PC-9 (cell line): ENCODE results near the gene ZNF891. TPM values are rescaled to one million over a fixed set of nuclear protein-coding genes. Genes with fewer than 3 reads are reported as not detected.

Experiments
- BruUV-seq: library from RNA; stranded (reverse); fragments of 400-500 nt; replicated peaks from 2 replicates; lab custom pipeline; 2021; lab: Mats Ljungman, UMichigan
- CTCF ChIA-PET: fragments of 300-600 bp; sonication (Branson Sonifier 250); formaldehyde crosslinking; loops from one replicate; lab custom pipeline; 2022; ENCODE audit warnings: antibody characterized with exemption; lab: Charles Lee
- POLR2A ChIA-PET: fragments of 300-600 bp; sonication (Branson Sonifier 250); formaldehyde crosslinking; loops from one replicate; lab custom pipeline; 2022; ENCODE audit warnings: antibody characterized with exemption; ENCODE audit not compliant: unreplicated experiment; lab: Charles Lee
- DNase-seq, 2 experiments: peaks; one replicate each; pipeline versions ENCODE4 v3.0.0 to v3.0.0-alpha.2; 2015 to 2022; ENCODE audit warnings: mixed read lengths in 1 of 2
- H2AFZ ChIP-seq: fragments of 200-600 bp; sonication (generic); 2 replicates; pipeline ENCODE4 v1.8.1; 2017; ENCODE audit warnings: antibody characterized with exemption
- H3F3A ChIP-seq: fragments of 200-600 bp; sonication (generic); 2 replicates; pipeline ENCODE4 v1.8.1; 2017; ENCODE audit warnings: antibody characterized with exemption, mild to moderate bottlenecking, low read depth; ENCODE audit not compliant: insufficient read depth
- H3K27ac ChIP-seq: fragments of 200-600 bp; sonication (generic); 2 replicates; pipeline ENCODE4 v1.6.1; 2016; ENCODE audit warnings: mixed run types
- H3K27me3 ChIP-seq: fragments of 200-600 bp; sonication (generic); 2 replicates; pipeline ENCODE4 v1.6.1; 2016; ENCODE audit warnings: low read depth, mixed run types; ENCODE audit not compliant: insufficient read depth
- H3K36me3 ChIP-seq: fragments of 200-600 bp; sonication (generic); 2 replicates; pipeline ENCODE4 v1.6.1; 2016; ENCODE audit warnings: low read depth, mixed run types
- H3K4me1 ChIP-seq: fragments of 200-600 bp; sonication (generic); replicated peaks from 2 replicates; pipeline ENCODE4 v1.6.1; 2016; ENCODE audit warnings: mixed run types; ENCODE audit not compliant: insufficient read depth
- H3K4me2 ChIP-seq: fragments of 200-600 bp; sonication (generic); 2 replicates; pipeline ENCODE4 v1.6.1; 2017; ENCODE audit warnings: mixed run types
- H3K4me3 ChIP-seq: fragments of 200-600 bp; sonication (generic); 2 replicates; pipeline ENCODE4 v1.6.1; 2016; ENCODE audit warnings: mixed run types
- H3K79me2 ChIP-seq: fragments of 200-600 bp; sonication (generic); 2 replicates; pipeline ENCODE4 v1.6.1; 2017; ENCODE audit warnings: low read depth, mixed run types
- H3K9me2 ChIP-seq: fragments of 200-600 bp; sonication (generic); 2 replicates; pipeline ENCODE4 v1.8.1; 2017; ENCODE audit warnings: mild to moderate bottlenecking; ENCODE audit not compliant: insufficient read depth
- H3K9me3 ChIP-seq: fragments of 200-600 bp; sonication (generic); 2 replicates; pipeline ENCODE4 v1.8.1; 2016; ENCODE audit warnings: low read depth; ENCODE audit not compliant: insufficient read depth
- H4K20me1 ChIP-seq: fragments of 200-600 bp; sonication (generic); 2 replicates; pipeline ENCODE4 v1.8.1; 2017; ENCODE audit not compliant: insufficient read depth
- EZH2 ChIP-seq: fragments of 200-600 bp; sonication (generic); IDR thresholded peaks from 2 replicates; pipeline ENCODE4 v1.8.0; 2017; ENCODE audit warnings: antibody characterized with exemption, low read depth
- intact Hi-C: fragments of 100-400 bp; cut with micrococcal nuclease; formaldehyde crosslinking; loops from one replicate; pipeline ENCODE4 v1.10.0; 2022; ENCODE audit not compliant: unreplicated experiment
- total RNA-seq: library from RNA; stranded (reverse); gene quantifications from 2 replicates; pipeline ENCODE4 v1.2.3, GENCODE V29; 2021
- TF ChIP-seq, protein P1 (sequence below): fragments of 200-600 bp; sonication (generic); conservative IDR thresholded peaks from 2 replicates; pipeline ENCODE4 v1.6.1; 2017; ENCODE audit warnings: mixed run types, antibody characterized with exemption, mild to moderate bottlenecking, moderate library complexity

The ZNF891 gene
- total RNA-seq, 1 experiment from 2014 or later, result 3.2 TPM

DNA sequence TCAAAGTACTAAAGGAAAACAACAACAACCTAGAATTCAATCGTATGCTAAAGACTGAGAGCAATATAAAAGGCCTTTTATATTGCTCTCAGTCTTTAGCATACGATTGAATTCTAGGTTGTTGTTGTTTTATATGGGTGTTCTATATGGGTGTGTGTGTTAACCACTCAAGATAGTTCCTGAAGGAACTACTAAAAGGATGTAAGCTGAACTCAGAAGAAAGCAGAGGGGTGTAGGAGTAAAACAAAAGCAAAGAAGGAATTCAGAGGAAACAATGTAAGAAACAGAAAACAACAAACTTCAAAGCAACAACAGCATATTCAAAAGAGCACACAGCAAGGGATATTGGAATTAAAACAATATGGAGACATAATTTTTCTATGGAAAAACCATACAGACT is 5.4 kb downstream of the ZNF891 start:
- peaks cover 78% of the 10 kb centered on the region for H3K9me3 ChIP-seq
- no peak for DNase-seq
- H3K27ac ChIP-seq, result no peak overlapping the region
- H3K4me2 ChIP-seq, result no peak overlapping the region
- H3K36me3 ChIP-seq, result peaks cover 36% of the 10 kb centered on the region
- TF ChIP-seq, protein P1, sequence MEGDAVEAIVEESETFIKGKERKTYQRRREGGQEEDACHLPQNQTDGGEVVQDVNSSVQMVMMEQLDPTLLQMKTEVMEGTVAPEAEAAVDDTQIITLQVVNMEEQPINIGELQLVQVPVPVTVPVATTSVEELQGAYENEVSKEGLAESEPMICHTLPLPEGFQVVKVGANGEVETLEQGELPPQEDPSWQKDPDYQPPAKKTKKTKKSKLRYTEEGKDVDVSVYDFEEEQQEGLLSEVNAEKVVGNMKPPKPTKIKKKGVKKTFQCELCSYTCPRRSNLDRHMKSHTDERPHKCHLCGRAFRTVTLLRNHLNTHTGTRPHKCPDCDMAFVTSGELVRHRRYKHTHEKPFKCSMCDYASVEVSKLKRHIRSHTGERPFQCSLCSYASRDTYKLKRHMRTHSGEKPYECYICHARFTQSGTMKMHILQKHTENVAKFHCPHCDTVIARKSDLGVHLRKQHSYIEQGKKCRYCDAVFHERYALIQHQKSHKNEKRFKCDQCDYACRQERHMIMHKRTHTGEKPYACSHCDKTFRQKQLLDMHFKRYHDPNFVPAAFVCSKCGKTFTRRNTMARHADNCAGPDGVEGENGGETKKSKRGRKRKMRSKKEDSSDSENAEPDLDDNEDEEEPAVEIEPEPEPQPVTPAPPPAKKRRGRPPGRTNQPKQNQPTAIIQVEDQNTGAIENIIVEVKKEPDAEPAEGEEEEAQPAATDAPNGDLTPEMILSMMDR, result no peak
- no peak for TF ChIP-seq EZH2
- intact Hi-C loops, result no loop called here
- ChIA-PET POLR2A (no interaction called here), CTCF (no interaction called here)
- BruUV-seq, result no TSS peak
- H4K20me1 ChIP-seq, result no peaks in the 10 kb centered on the region
- no peaks in the 10 kb centered on the region for H3K27me3 ChIP-seq
- no peak overlapping the region for H2AFZ ChIP-seq
- no peaks in the 10 kb centered on the region for H3K4me1 ChIP-seq
- H3F3A ChIP-seq, result peaks cover 6% of the 10 kb centered on the region; the same call in 1 of the 2 replicates
- no peaks in the 10 kb centered on the region for H3K9me2 ChIP-seq
- no peak overlapping the region for H3K4me3 ChIP-seq
- no peaks in the 10 kb centered on the region for H3K79me2 ChIP-seq

DNA sequence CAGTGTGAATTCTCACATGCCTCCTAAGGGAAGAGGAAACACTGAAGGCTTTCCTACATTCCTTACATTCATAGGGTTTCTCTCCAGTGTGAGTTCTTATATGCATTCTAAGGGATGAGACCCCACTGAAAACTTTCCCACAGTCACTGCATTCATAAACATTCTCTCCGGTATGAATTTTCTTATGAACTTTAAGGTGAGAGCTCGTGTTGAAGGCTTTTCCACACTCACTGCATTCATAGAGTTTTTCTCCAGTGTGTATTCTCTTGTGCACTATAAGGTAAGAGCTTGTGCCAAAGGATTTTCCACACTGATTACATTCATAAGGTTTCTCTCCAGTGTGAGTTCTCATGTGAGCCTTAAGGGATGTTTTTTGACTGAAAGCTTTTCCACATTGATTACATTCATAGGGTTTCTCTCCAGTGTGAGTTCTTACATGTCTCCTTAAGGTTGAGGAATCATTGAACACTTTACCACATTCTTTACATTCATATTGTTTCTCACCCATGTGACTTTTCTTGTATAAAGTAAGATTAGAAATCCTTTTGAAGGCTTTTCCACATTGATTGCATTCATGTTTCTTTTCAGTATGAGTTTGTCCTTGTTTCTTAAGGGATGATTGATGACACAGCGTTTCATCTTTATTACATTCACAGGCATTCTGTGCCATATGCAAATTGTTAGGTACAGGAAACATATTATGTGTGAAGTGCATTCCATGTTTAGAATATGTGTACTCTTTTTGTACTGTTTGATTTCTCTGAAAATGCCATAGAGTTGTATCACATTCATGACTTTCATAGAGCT is 9.5 kb downstream of the ZNF891 start:
- DNase-seq, result no peak

DNA sequence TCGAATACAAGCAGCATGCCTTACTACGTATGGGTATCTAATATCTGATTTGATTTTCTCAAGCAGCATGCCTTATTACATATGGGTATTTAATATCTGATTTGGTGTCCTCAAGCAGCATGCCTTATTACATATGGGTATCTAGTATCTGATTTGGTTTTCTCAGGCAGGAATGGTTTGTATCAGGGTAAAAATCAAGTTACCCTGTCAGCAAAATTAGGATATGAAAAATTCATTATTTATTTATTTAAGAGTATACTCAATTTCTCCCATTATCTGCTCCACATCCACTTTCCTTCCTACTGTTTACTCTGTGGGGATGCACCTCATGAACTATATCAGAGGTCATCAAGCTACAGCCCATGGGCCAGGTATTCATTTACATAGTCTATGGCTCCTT is 21.9 kb downstream of the ZNF891 start:
- no peak overlapping the region for H3K27ac ChIP-seq
- H3K27me3 ChIP-seq, result no peaks in the 10 kb centered on the region
- peaks cover 76% of the 10 kb centered on the region for H3K9me3 ChIP-seq
- H4K20me1 ChIP-seq, result no peaks in the 10 kb centered on the region
- no peak overlapping the region for H3K4me3 ChIP-seq
- no peaks in the 10 kb centered on the region for H3K4me1 ChIP-seq
- TF ChIP-seq, protein P1, result no peak
- no peak for TF ChIP-seq EZH2
- ChIA-PET POLR2A (no interaction called here), CTCF (no interaction called here)
- H3K79me2 ChIP-seq, result no peaks in the 10 kb centered on the region
- H3K4me2 ChIP-seq, result no peak overlapping the region
- H3K9me2 ChIP-seq, result no peaks in the 10 kb centered on the region
- H3F3A ChIP-seq, result peaks cover 11% of the 10 kb centered on the region
- intact Hi-C loops, result no loop called here
- no peak for DNase-seq
- H2AFZ ChIP-seq, result no peak overlapping the region
- no TSS peak for BruUV-seq
- H3K36me3 ChIP-seq, result peaks cover 37% of the 10 kb centered on the region

More for the DNA sequence above, 9.5 kb downstream of the ZNF891 start:
- no peaks in the 10 kb centered on the region for H4K20me1 ChIP-seq
- H3K4me1 ChIP-seq, result no peaks in the 10 kb centered on the region
- H3F3A ChIP-seq, result peaks cover 6% of the 10 kb centered on the region; the same call in 1 of the 2 replicates
- no peaks in the 10 kb centered on the region for H3K27me3 ChIP-seq
- no TSS peak for BruUV-seq
- H3K27ac ChIP-seq, result no peak overlapping the region
- H2AFZ ChIP-seq, result no peak overlapping the region
- no peaks in the 10 kb centered on the region for H3K79me2 ChIP-seq
- ChIA-PET CTCF (no interaction called here), POLR2A (no interaction called here)
- H3K9me3 ChIP-seq, result peaks cover 80% of the 10 kb centered on the region
- intact Hi-C loops, result no loop called here
- no peak for TF ChIP-seq EZH2
- TF ChIP-seq, protein P1, result no peak
- H3K4me3 ChIP-seq, result no peak overlapping the region
- no peak overlapping the region for H3K4me2 ChIP-seq
- H3K9me2 ChIP-seq, result no peaks in the 10 kb centered on the region
- peaks cover 27% of the 10 kb centered on the region for H3K36me3 ChIP-seq
